Stimulated activated CD8-positive, alpha-beta memory T cell treated with anti-CD3 and anti-CD28 coated beads, Interleukin-15, amount 100 ng/mL, for 1 hour (primary cell): ENCODE results near the gene TMPRSS4.
"Not testable (repeated sequence)": the region's sequence is repeated elsewhere in the genome, so short reads cannot be mapped to it uniquely, and the experiment has no call there.

ENCODE experiments used
- DNase-seq: peaks from one replicate; pipeline ENCODE4 v3.0.0-alpha.2; 2020; ENCODE audit warnings: low read depth

Gene TMPRSS4

DNA sequence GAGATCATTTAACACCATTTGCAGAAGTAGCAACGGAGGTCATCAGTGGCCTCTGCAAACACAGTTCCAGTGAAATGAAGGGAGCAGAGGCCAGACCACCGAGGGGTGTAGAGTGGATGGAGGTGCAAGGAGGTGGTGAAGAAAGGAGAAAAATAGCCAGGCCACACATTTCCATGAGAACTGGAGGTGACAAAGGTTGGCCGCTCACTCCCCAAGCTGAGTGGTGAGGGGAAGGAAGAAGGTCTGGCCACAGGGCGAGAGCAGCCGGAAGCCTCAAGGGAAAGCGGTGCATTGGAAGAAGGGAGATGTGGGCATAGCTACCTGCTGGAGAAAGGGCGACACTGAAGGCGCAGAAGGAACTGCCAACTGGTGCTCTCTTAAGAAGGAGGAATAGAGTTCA, 20.1 kb upstream of the TMPRSS4 start:
- no peak for DNase-seq

DNA sequence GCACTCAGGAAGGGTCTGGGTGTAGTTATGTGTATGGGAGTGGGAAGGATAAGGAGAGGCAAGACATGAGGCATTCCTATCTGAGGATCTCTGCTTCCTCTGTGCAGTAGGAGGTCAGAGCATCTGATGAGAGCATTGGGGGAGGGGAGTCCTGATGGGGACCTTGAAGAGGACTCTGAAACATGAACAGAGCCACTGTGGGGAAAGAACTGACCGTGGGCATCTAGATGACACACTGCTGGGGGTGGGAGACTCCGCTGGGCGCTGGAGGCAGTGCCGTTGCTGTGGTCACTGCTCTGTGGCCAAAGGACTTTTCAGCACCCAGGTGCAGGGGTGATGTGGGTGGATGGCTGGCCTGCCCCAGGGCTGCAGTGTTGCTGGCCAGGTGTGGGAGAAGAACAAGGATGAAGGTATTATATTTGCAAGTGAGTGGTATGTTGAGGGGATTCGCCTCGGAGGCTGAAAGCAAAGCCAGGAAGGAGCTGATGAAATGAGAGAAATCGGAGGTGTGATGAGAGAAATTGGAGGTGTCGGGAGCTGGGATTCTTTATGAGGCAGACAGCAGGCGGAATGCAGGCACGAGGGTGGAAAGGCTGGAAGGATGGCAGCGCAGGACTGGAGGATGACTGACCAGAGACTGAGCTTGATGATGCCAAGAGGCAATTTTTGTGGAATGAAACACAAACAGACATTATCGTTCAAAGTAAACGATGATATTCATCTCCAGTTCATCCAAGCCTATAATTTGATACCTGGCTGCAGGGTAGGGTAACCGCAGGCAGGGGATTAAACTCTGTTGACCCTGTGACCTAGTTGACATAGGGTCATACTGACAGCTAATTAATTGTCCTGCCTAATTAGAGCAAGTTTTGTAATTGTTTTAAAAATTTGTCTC, 19.4 kb upstream of the TMPRSS4 start:
- DNase-seq: no peak

- no peak for DNase-seq
These were observed 18.3 kb upstream of the TMPRSS4 start for GRCh38 chr11:118058311-118059245.

GRCh38 chr11:118059246-118059940, 17.5 kb upstream of the TMPRSS4 start:
- DNase-seq: no peak

GRCh38 chr11:118060081-118060661, 16.7 kb upstream of the TMPRSS4 start:
- DNase-seq: no peak

DNA sequence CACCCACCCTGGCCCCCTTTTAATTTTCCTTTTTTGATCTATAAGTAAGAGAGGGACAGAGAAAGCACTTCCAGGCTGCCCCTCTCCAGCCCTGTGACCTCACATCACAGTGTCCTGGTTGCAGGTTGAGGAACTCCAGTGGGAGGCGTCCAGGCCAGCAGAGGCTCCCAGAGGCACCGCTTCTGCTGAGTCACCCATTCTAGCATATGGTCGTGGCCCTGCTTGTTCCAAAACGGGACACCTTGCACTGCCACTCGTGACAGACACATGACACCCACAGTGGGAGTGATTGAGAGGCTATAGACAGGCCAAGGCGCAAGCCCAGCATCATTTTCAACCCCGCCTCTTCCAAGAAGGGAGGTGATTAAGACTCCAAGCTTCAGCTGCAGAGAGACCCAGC, 16.0 kb upstream of the TMPRSS4 start:
- no peak for DNase-seq

DNA sequence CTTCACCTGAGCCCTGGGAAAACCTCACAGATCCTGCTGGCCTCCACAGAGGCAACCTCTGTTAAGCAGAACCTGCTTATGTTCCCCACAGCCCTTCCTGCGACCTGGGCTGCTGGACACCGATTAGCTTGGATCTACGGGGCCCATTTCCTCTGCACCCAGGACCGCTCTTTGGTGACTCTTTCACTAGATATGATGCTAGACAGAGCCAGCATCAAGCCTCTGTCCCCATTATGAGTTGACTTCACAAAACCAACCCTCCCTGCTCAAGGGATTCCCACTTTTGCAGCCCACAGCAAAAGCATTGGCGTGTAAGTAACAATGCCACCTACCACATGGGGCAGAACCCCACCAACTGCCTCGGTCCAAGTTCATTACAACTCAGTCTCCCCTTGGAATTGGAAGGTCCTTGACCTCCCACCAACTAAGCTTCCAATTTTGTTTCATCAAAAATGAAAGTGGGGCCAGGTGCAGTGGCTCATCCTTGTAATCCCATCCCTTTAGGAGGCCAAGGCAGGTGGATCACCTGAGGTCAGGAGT, 15.2 kb upstream of the TMPRSS4 start:
- no peak for DNase-seq

DNA sequence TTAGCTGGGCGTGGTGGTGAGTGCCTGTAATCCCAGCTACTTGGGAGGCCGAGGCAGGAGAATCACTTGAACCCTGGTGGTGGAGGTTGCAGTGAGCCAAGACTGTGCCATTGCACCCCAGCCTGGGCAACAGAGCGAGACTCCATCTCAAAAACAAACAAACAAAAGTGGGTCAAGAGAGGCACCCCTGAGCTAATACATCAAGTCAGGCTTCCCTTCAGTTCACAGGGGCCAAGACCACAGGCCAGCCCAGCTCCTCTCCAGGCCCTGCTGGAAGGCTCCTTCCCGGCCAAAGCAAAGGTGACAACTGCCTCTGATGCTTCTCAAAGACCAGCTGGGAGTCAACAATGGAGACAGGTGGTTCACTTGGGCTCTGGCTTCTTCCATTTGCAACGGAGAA, 14.7 kb upstream of the TMPRSS4 start:
- not testable (repeated sequence) for DNase-seq

GRCh38 chr11:118062631-118063030, 14.2 kb upstream of the TMPRSS4 start:
- DNase-seq: not testable (repeated sequence)

- no peak for DNase-seq
These were observed 11.9 kb upstream of the TMPRSS4 start for GRCh38 chr11:118064956-118065355.

GRCh38 chr11:118065384-118065783, 11.5 kb upstream of the TMPRSS4 start:
- no peak for DNase-seq

- DNase-seq: no peak
These were observed 9.9 kb upstream of the TMPRSS4 start for GRCh38 chr11:118067006-118067405.

DNA sequence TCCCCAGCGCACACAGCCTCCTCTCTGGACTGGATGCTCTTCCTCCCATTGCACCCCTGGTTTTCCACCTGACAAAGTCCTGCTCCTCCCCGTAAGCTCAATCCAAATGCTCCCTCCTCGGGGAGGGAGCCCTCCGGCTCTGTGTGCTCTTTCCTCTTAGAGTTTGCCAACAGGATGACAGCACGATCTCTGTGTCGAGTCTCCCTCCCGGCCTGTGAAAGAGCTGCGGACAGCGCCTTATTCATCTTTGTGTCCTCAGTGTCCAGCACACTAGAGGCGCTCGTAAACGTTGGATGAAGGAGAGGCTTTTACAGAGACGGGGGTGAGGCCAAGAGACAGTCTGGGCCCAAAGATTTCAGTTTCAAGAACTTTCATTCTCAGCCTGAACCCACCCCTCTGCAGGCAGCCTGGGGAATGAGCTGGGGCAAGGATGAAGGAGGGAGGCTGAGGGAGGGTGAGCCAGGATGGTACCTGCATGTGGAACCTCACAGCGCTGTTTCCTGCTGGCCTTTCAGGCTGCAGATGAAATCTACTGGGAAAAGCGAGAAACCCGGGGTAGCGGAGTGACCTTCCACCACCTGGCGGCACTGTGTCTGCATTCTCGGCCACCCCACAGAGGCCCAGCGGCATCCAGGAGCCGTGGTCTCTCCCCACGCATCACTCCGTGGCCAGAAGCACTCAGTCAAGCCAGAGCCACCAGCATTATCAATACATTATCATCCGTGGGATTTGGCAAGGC, 8.5 kb upstream of the TMPRSS4 start:
- no peak for DNase-seq

DNA sequence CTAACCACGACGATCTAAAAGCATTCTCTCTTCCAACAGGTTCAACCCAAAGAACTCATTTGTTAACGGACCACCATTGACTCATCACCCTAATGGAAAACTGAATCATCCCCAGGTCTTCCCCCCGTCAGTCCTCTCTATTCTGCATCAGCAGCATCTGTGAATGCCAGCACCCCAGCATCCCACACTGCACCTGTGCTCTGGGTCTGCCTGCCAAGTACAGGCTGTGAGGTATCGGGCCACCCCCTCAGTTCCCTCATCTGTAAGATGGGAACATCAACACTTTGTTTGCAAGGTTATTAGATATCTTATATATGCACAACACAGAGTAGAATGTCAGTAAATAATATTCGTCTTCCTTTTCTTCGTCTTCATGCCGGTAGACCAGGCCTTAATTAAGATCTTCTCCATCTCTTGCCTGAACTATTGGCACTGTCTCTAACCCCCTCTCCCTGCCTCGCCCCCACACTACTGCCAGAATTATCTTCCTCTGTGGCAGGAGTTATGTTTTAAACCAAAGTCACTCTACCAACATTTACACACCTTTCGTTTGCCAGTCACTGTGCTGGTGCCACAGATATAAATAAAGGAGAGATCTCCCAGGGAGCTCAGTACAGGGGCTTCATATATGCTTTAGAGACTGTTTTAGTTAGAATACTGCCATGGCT, 7.8 kb upstream of the TMPRSS4 start:
- no peak for DNase-seq

DNA sequence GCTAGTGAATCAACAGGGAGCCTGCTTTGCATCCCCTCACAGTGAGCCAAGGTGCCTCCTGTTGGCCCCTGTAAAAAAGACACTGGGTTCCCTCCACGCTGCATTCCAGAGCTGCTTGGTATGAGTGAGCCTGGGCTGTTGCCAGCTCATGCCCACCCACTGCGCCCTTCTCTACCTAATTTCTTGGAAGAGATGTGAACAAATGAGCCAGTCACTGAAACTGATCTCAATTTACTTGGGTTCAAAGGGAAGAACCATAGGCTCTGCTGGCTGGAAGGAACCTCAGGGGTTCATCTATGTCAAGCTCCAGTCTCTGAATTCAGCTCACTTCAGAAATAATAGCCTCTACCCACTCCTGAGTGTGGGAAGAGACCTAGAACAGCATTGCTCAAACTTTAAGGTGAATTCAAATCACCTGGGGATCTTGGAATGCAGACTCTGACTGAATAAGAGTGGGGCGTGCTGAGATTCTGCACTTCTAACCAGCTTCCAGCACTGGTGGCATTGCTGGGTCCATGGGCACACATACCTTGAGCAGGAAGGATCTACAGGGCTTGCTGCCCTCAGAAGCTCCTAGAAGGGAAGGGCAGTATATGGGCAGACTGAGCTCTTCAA, 5.4 kb upstream of the TMPRSS4 start:
- DNase-seq: no peak

DNA sequence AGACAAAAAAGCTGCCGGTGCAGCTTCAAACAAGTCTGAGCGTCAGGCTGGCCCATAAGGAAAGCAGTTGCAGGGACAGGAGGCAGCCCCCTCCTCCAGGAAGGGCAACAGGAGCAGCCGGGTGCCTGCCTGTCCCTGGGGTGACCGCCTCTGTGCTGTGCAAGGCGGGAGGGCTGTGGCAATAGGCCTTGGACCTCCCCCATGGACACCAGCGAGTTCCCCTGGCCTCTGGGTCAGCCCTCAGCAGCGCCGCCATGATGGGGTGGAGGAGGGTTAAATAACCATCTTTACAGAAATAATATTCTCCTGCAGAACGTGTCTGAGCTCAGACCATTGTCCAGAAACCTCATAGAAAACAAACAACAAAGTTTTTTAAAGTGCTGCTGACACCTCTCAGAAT, 3.3 kb upstream of the TMPRSS4 start:
- DNase-seq: no peak

- no peak for DNase-seq
These were observed 2.7 kb upstream of the TMPRSS4 start for GRCh38 chr11:118074091-118074685.

DNA sequence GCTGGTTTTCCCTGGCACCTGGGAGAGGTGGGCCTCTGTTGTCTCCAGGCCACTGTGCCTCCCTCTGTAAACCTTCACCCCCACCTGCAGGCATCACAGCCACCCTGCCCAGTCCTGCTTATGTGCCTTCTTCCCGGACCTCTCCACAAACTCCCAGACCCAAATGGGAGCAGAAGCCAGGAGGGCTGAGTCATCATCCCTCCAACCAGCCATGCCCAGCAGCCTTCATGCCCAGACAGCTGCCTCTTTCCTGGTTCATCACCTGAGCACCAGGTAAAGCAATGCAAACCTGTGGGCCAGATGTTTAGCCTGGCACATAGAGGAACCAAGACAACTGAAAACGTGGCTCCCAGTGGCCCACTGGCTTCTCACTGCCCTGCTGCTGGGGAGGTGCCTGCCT, 2.1 kb upstream of the TMPRSS4 start:
- DNase-seq: no peak

DNA sequence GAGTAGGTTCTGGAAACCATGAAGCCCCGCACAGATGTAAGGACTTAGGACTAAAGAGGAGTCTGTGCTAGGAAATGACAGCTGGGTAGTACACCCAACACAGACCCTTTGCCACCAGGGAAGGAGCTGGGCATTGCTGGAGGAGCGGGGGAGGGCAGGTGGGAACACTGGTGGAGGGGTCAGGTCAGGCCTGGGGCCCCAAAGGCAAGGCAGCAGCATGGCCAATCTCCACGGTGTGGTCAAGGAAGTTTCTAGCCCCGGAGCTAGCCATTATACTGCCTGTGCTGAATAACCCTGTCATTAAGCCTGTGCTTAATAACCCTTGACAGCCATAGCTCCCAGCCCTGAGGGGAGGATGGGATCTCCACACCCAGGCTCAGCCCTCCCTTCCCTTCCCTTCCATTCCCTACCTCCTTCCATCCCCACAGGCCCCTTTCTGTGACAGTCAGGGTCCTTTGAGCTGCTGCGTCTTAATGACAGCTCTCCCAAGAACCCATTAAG, 2.1 kb downstream of the TMPRSS4 start:
- no peak for DNase-seq
